HepG2 (cell line): ENCODE results near the gene GPR55. TPM values are rescaled to one million over a fixed set of nuclear protein-coding genes. Genes with fewer than 3 reads are reported as not detected.

Experiments
- ARHGAP35 ChIP-seq: sonication (generic); formaldehyde crosslinking; IDR thresholded peaks from 2 replicates; pipeline ENCODE4 v1.9.0; 2022; ENCODE audit warnings: mild to moderate bottlenecking, inconsistent platforms, moderate library complexity, missing genetic modification reagents, borderline replicate concordance
- CENPT ChIP-seq: sonication (generic); formaldehyde crosslinking; IDR thresholded peaks from 2 replicates; pipeline ENCODE4 v1.8.0; 2022; ENCODE audit warnings: low read depth, mild to moderate bottlenecking, moderate library complexity, missing genetic modification reagents
- CENPX ChIP-seq: sonication (generic); formaldehyde crosslinking; IDR thresholded peaks from 2 replicates; pipeline ENCODE4 v1.9.0; 2021; ENCODE audit warnings: mild to moderate bottlenecking, missing genetic modification reagents, moderate library complexity
- GZF1 ChIP-seq: sonication (generic); formaldehyde crosslinking; IDR thresholded peaks from 2 replicates; pipeline ENCODE4 v1.5.1; 2020; ENCODE audit warnings: mild to moderate bottlenecking, missing genetic modification reagents
- ISL2 ChIP-seq: sonication (generic); formaldehyde crosslinking; IDR thresholded peaks from 2 replicates; pipeline ENCODE4 v1.5.0; 2020; ENCODE audit warnings: missing genetic modification reagents
- POGZ ChIP-seq: sonication (generic); formaldehyde crosslinking; IDR thresholded peaks from 2 replicates; pipeline ENCODE4 v1.4.0; 2020; ENCODE audit warnings: mild to moderate bottlenecking, missing genetic modification reagents
- SMC3 ChIP-seq: IDR thresholded peaks from 2 replicates; pipeline ENCODE4 v1.6.1; 2011; ENCODE audit warnings: low read length, improper control_type of control experiment
- STAG1 ChIP-seq: sonication (generic); formaldehyde crosslinking; IDR thresholded peaks from 2 replicates; pipeline ENCODE4 v1.4.0; 2020; ENCODE audit warnings: missing genetic modification reagents
- THAP11 ChIP-seq: IDR thresholded peaks from 2 replicates; pipeline ENCODE4 v1.6.1; 2016; ENCODE audit warnings: missing biosample characterization, missing genetic modification reagents
- ZNF451 ChIP-seq: sonication (generic); formaldehyde crosslinking; IDR thresholded peaks from 2 replicates; pipeline ENCODE4 v1.5.0; 2020; ENCODE audit warnings: mild to moderate bottlenecking, missing genetic modification reagents
- ZSCAN30 ChIP-seq: sonication (generic); formaldehyde crosslinking; IDR thresholded peaks from 2 replicates; pipeline ENCODE4 v1.5.0; 2020; ENCODE audit warnings: mild to moderate bottlenecking, missing genetic modification reagents
- polyA plus RNA-seq, 8 experiments: library from polyadenylated mRNA; depleted of rRNA in 3 of 8; stranded (reverse) in 7 of 8; unstranded in 1 of 8; fragments of >200 nt; fragmentation: Illumina TruSeq in 4 of 8; extraction: Trizol in 4 of 8; gene quantifications; 2 replicates each; pipeline versions ENCODE4 v1.2.1 to v1.2.3, GENCODE V29; 2011 to 2016; ENCODE audit warnings: low read depth in 4 of 8, missing spikeins in 1 of 8, mixed read lengths in 1 of 8; ENCODE audit not compliant: insufficient read depth in 1 of 8
- total RNA-seq, 5 experiments: library from RNA; depleted of rRNA; stranded (reverse); fragments of >200 nt; fragmentation: Illumina TruSeq; extraction: Trizol; gene quantifications; 2 replicates each; pipeline ENCODE4 v1.2.3, GENCODE V29; 2016; ENCODE audit warnings: low read depth in 1 of 5
- TF ChIP-seq, protein P1 (sequence below): sonication (generic); formaldehyde crosslinking; IDR thresholded peaks from 2 replicates; pipeline ENCODE4 v1.4.0; 2020; ENCODE audit warnings: missing genetic modification reagents
- TF ChIP-seq, protein P2 (sequence below): sonication (generic); IDR thresholded peaks from 2 replicates; pipeline ENCODE4 v1.6.1; 2016; ENCODE audit warnings: low read depth, borderline replicate concordance
- TF ChIP-seq, protein P3 (sequence below), 2 experiments: sonication (generic) in 1 of 2; formaldehyde crosslinking in 1 of 2; IDR thresholded peaks; 2 replicates each; pipeline versions ENCODE4 v1.5.1 to v1.6.1; 2011 to 2020; ENCODE audit warnings: borderline replicate concordance in 1 of 2, low read depth in 1 of 2, low read length in 1 of 2, mild to moderate bottlenecking in 1 of 2, missing genetic modification reagents in 1 of 2, moderate library complexity in 1 of 2
- TF ChIP-seq, protein P4 (sequence below): sonication (generic); formaldehyde crosslinking; IDR thresholded peaks from 2 replicates; pipeline ENCODE4 v1.5.0; 2020; ENCODE audit warnings: mild to moderate bottlenecking, missing genetic modification reagents
- TF ChIP-seq, protein P5 (sequence below): sonication (generic); formaldehyde crosslinking; IDR thresholded peaks from 2 replicates; pipeline ENCODE4 v1.4.0; 2020; ENCODE audit warnings: missing genetic modification reagents, mild to moderate bottlenecking, borderline replicate concordance
- TF ChIP-seq, protein P6 (sequence below): IDR thresholded peaks from 2 replicates; pipeline ENCODE4 v1.6.1; 2012; ENCODE audit warnings: inconsistent platforms
- TF ChIP-seq, protein P7 (sequence below): sonication (generic); formaldehyde crosslinking; IDR thresholded peaks from 2 replicates; pipeline ENCODE4 v1.5.0; 2020; ENCODE audit warnings: mild to moderate bottlenecking, missing genetic modification reagents, moderate library complexity

The GPR55 gene
- total and polyA plus RNA-seq, 2 of the 13 experiments (the other 11 are each of a cell fraction or from before 2014, with no cell fraction given), result not detected

DNA sequence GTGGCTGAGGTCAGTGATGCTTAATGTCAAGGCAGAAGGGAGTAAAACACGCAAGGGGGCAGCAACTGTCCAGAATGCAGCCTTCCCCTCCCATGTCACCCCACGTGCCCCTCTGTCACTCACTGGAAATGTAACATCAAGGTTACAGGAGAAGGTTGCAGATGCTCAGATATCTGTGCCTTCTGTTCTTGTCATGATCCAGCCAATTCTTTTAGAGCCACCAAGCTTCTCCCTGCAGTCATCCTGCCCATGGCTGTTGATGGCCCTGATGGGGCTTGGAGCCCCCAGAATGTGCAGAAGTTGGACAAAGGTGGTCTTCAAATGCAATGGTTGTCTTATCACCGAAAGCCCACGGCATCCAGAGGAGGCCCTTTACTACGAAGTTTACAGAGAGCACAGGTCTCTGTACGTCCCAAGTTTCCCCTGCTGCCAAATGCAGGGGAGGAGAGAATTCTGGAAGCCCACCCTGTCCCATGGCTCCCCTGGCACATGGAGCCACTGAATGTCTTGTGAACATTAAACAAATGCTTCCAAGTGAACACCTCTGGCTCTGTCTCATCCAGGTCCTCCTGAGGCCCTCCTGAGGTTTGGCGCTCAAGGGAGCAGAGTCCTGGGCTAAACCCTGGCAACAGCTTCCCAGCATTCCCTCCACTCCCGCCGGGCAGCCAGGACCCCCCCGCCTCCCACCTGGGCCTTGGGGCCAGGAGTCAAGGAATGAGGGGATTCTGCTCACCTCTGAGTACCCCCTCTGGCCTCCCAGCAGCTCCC, 4.5 kb upstream of the GPR55 start (continued):
- TF ChIP-seq, protein P1, sequence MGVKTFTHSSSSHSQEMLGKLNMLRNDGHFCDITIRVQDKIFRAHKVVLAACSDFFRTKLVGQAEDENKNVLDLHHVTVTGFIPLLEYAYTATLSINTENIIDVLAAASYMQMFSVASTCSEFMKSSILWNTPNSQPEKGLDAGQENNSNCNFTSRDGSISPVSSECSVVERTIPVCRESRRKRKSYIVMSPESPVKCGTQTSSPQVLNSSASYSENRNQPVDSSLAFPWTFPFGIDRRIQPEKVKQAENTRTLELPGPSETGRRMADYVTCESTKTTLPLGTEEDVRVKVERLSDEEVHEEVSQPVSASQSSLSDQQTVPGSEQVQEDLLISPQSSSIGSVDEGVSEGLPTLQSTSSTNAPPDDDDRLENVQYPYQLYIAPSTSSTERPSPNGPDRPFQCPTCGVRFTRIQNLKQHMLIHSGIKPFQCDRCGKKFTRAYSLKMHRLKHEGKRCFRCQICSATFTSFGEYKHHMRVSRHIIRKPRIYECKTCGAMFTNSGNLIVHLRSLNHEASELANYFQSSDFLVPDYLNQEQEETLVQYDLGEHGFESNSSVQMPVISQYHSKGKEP (CRISPR knock-in tag), result no peak
- TF ChIP-seq THAP11 (CRISPR knock-in tag), result no peak
- TF ChIP-seq, protein P2, sequence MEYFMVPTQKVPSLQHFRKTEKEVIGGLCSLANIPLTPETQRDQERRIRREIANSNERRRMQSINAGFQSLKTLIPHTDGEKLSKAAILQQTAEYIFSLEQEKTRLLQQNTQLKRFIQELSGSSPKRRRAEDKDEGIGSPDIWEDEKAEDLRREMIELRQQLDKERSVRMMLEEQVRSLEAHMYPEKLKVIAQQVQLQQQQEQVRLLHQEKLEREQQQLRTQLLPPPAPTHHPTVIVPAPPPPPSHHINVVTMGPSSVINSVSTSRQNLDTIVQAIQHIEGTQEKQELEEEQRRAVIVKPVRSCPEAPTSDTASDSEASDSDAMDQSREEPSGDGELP, result no peak
- TF ChIP-seq ZNF451, result no peak
- no peak for TF ChIP-seq ISL2
- 0 out of 2 replicates have a peak, but pooled peaks have one; percentile 22 for TF ChIP-seq SMC3
- TF ChIP-seq ZSCAN30 (CRISPR knock-in tag), result no peak
- TF ChIP-seq, protein P3, sequence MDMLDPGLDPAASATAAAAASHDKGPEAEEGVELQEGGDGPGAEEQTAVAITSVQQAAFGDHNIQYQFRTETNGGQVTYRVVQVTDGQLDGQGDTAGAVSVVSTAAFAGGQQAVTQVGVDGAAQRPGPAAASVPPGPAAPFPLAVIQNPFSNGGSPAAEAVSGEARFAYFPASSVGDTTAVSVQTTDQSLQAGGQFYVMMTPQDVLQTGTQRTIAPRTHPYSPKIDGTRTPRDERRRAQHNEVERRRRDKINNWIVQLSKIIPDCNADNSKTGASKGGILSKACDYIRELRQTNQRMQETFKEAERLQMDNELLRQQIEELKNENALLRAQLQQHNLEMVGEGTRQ (IDR thresholded peaks at IDR 0.05; ENCODE audit: low read depth, low read length), result peak; percentile 24; the same call in 1 of the 2 replicates
- TF ChIP-seq, protein P3 (CRISPR knock-in tag; IDR thresholded peaks at IDR 0.05; ENCODE audit: borderline replicate concordance), result no peak
- TF ChIP-seq CENPT, result no peak
- TF ChIP-seq, protein P4, sequence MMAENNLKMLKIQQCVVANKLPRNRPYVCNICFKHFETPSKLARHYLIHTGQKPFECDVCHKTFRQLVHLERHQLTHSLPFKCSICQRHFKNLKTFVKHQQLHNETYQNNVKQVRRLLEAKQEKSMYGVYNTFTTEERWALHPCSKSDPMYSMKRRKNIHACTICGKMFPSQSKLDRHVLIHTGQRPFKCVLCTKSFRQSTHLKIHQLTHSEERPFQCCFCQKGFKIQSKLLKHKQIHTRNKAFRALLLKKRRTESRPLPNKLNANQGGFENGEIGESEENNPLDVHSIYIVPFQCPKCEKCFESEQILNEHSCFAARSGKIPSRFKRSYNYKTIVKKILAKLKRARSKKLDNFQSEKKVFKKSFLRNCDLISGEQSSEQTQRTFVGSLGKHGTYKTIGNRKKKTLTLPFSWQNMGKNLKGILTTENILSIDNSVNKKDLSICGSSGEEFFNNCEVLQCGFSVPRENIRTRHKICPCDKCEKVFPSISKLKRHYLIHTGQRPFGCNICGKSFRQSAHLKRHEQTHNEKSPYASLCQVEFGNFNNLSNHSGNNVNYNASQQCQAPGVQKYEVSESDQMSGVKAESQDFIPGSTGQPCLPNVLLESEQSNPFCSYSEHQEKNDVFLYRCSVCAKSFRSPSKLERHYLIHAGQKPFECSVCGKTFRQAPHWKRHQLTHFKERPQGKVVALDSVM (CRISPR knock-in tag), result no peak
- TF ChIP-seq ARHGAP35, result no peak
- TF ChIP-seq GZF1 (CRISPR knock-in tag), result no peak
- TF ChIP-seq, protein P5, sequence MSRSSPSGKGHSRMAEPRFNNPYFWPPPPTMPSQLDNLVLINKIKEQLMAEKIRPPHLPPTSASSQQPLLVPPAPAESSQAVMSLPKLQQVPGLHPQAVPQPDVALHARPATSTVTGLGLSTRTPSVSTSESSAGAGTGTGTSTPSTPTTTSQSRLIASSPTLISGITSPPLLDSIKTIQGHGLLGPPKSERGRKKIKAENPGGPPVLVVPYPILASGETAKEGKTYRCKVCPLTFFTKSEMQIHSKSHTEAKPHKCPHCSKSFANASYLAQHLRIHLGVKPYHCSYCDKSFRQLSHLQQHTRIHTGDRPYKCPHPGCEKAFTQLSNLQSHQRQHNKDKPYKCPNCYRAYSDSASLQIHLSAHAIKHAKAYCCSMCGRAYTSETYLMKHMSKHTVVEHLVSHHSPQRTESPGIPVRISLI, result no peak
- TF ChIP-seq, protein P6, sequence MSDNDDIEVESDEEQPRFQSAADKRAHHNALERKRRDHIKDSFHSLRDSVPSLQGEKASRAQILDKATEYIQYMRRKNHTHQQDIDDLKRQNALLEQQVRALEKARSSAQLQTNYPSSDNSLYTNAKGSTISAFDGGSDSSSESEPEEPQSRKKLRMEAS, result peak; percentile 53
- TF ChIP-seq, protein P7, sequence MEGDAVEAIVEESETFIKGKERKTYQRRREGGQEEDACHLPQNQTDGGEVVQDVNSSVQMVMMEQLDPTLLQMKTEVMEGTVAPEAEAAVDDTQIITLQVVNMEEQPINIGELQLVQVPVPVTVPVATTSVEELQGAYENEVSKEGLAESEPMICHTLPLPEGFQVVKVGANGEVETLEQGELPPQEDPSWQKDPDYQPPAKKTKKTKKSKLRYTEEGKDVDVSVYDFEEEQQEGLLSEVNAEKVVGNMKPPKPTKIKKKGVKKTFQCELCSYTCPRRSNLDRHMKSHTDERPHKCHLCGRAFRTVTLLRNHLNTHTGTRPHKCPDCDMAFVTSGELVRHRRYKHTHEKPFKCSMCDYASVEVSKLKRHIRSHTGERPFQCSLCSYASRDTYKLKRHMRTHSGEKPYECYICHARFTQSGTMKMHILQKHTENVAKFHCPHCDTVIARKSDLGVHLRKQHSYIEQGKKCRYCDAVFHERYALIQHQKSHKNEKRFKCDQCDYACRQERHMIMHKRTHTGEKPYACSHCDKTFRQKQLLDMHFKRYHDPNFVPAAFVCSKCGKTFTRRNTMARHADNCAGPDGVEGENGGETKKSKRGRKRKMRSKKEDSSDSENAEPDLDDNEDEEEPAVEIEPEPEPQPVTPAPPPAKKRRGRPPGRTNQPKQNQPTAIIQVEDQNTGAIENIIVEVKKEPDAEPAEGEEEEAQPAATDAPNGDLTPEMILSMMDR, result peak; percentile 61
- TF ChIP-seq STAG1 (CRISPR knock-in tag), result peak; percentile 59
- no peak for TF ChIP-seq CENPX
- TF ChIP-seq POGZ (CRISPR knock-in tag), result no peak
